ENCODE measurements around the gene CADPS2. TPM values are rescaled to one million over a fixed set of nuclear protein-coding genes. Genes with fewer than 3 reads are reported as not detected.

The CADPS2 gene
- polyA plus RNA-seq, 1 donor (not counting 4 experiments of a cell fraction or from before 2014, with no cell fraction given): 0.35 TPM

- H3K9ac ChIP-seq (ENCODE audit: control insufficient read depth, extremely low read depth, insufficient read depth, low read length): no peak overlapping the region
- no peak for DNase-seq (ENCODE audit: low read depth, low spot score)
- H3K36me3 ChIP-seq (ENCODE audit: control insufficient read depth in 2 of 2, extremely low read depth in 1 of 2, insufficient read depth in 2 of 2, low read length in 2 of 2): no peaks in the 10 kb centered on the region
- H3K79me2 ChIP-seq (ENCODE audit: control insufficient read depth, insufficient read depth, low read length): no peaks in the 10 kb centered on the region
- no peaks in the 10 kb centered on the region for H3K9me3 ChIP-seq (ENCODE audit: control insufficient read depth, low read depth, low read length)
- H3K27me3 ChIP-seq (ENCODE audit: control insufficient read depth, extremely low read depth, insufficient read depth, low read length): peaks cover 91% of the 10 kb centered on the region
- H3K4me3 ChIP-seq (ENCODE audit: control insufficient read depth in 2 of 3, extremely low read depth in 1 of 3, insufficient read depth in 2 of 3, low read depth in 1 of 3, low read length in 3 of 3): no peak overlapping the region
- dilution Hi-C loops (cut with MboI; ENCODE audit: extremely low pct_ligation_motif_present, low sequenced_read_pairs): no loop called here
- no peak for FAIRE-seq
- TF ChIP-seq CTCF (optimal IDR thresholded peaks at IDR 0.05 in 1 of 3, IDR thresholded peaks at IDR 0.05 in 1 of 3, conservative IDR thresholded peaks at IDR 0.05 in 1 of 3; ENCODE audit: extremely low read depth in 1 of 3, insufficient read depth in 2 of 3, low read length in 3 of 3): no peak
- TF ChIP-seq EZH2 (IDR thresholded peaks at IDR 0.05; ENCODE audit: low read length): peak; percentile 27
- no peak overlapping the region for H3K4me2 ChIP-seq (ENCODE audit: control insufficient read depth, extremely low read depth, insufficient read depth, low read depth, low read length)
- H3K9me1 ChIP-seq (ENCODE audit: control insufficient read depth, extremely low read depth, insufficient read depth, low read length): no peaks in the 10 kb centered on the region
- no peak overlapping the region for H3K27ac ChIP-seq (ENCODE audit: control insufficient read depth, insufficient read depth, low read length)
- H2AFZ ChIP-seq (ENCODE audit: control insufficient read depth, low read length): no peak overlapping the region
- H3K4me1 ChIP-seq (ENCODE audit: control insufficient read depth, extremely low read depth, insufficient read depth, low read length): no peaks in the 10 kb centered on the region
- no peaks in the 10 kb centered on the region for H4K20me1 ChIP-seq (ENCODE audit: control insufficient read depth, extremely low read depth, insufficient read depth, low read length)
Measured at GRCh38 chr7:122311050-122311700, 575.1 kb downstream of the CADPS2 start.

GRCh38 chr7:122310119-122311021 is 575.9 kb downstream of the CADPS2 start:
- dilution Hi-C loops (cut with MboI; ENCODE audit: extremely low pct_ligation_motif_present, low sequenced_read_pairs): no loop called here
- no peak overlapping the region for H3K9ac ChIP-seq (ENCODE audit: control insufficient read depth, extremely low read depth, insufficient read depth, low read length)

More at GRCh38 chr7:122310119-122311021, 575.9 kb downstream of the CADPS2 start:
- Histone ChIP-seq H3K27me3 (ENCODE audit: control insufficient read depth, extremely low read depth, insufficient read depth, low read length) (peaks cover 91% of the 10 kb centered on the region), H4K20me1 (ENCODE audit: control insufficient read depth, extremely low read depth, insufficient read depth, low read length) (no peaks in the 10 kb centered on the region), H3K9me1 (ENCODE audit: control insufficient read depth, extremely low read depth, insufficient read depth, low read length) (no peaks in the 10 kb centered on the region), H3K79me2 (ENCODE audit: control insufficient read depth, insufficient read depth, low read length) (no peaks in the 10 kb centered on the region), H3K4me1 (ENCODE audit: control insufficient read depth, extremely low read depth, insufficient read depth, low read length) (no peaks in the 10 kb centered on the region), H2AFZ (ENCODE audit: control insufficient read depth, low read length) (no peak overlapping the region), H3K4me2 (ENCODE audit: control insufficient read depth, extremely low read depth, insufficient read depth, low read depth, low read length) (peak overlapping the region; percentile 51), H3K9me3 (ENCODE audit: control insufficient read depth, low read depth, low read length) (no peaks in the 10 kb centered on the region), H3K27ac (ENCODE audit: control insufficient read depth, insufficient read depth, low read length) (no peak overlapping the region), H3K4me3 (ENCODE audit: control insufficient read depth in 2 of 3, extremely low read depth in 1 of 3, insufficient read depth in 2 of 3, low read depth in 1 of 3, low read length in 3 of 3) (no peak overlapping the region), H3K36me3 (ENCODE audit: control insufficient read depth in 2 of 2, extremely low read depth in 1 of 2, insufficient read depth in 2 of 2, low read length in 2 of 2) (no peaks in the 10 kb centered on the region)
- no peak for DNase-seq (ENCODE audit: low read depth, low spot score)
- TF ChIP-seq CTCF (optimal IDR thresholded peaks at IDR 0.05 in 1 of 3, IDR thresholded peaks at IDR 0.05 in 1 of 3, conservative IDR thresholded peaks at IDR 0.05 in 1 of 3; ENCODE audit: extremely low read depth in 1 of 3, insufficient read depth in 2 of 3, low read length in 3 of 3) (no peak), EZH2 (IDR thresholded peaks at IDR 0.05; ENCODE audit: low read length) (peak; percentile 77)
- FAIRE-seq: no peak

Measured in keratinocyte (primary cell).